ENCODE data around the gene CDC42BPG. TPM values are rescaled to one million over a fixed set of nuclear protein-coding genes. Genes with fewer than 3 reads are reported as not detected.
"Not testable (repeated sequence)": the region's sequence is repeated elsewhere in the genome, so short reads cannot be mapped to it uniquely, and the experiment has no call there.

CDC42BPG gene
- polyA plus RNA-seq, 10 donors: 0.48 to 2.8 (median 0.72) TPM

DNA sequence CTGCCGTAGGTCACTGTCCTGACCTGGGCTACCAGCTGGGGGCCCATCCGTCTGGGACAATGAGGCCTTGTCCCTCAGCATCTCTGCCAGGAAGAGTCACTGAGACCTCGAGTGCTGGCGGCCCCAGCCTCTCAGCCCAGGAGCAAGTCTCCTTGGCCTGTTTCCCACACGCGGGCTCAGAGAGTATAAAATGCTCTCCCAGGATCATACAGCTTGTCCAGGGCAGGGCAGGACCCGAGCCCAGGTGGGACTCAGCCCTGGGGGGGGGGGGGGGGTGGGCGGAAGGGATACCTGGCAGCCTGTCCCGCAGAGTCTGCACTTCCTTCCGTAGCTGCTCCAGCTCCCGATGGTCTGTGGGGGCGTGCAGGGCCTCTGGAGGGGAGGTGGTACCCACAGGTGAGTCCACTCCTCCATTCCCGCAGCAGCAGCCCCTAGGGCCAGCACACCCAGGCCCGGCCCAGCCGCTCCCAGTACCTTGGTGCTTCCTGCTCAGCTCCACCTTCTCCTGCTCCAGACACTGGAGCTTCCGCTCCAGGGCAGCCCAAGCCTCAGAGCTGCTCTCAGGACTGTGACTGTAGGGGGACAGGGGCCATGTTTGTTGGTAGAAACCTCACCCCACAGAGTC is 7.9 kb downstream of the CDC42BPG start:
- DNase-seq: no peak

DNA sequence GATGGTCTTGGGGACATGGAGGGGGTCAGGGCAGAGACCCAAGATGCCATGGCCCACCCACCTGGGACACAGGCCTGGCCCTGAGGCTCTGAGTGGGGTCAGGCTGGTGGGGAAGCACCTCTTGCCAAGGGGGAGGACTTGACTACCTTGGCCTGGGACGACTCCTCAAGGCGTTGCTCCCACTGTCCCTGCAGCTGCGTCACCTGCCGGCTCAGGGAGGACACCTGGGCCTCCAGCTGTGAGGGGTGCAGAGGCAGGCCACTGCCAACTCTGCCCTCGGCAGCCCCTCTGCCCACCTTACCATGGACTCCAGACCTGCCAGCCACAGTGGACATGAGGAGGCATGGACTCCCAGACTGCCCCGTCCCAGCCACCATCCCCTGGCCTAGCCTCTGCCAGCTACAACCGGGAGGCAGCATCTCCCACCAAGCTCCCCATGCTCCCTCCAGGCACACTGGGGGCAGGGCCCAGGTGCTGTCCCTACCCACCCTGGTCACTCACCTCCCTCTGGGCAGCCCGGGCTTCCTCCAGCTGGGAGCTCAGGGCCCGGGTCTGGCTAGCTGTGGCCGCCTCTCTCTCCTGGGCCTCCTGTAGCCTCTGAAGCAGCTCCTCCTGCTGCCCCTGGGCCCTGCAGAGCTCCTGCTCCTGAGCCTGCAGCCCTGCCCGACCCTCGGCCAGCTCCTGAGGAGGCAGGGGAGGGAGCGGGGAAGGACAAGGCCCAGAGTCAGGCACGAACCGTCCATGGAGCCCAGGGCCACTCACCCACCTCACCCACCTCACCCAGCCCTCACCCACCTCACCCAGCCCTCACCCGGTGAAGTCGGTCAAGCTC is 8.6 kb downstream of the CDC42BPG start:
- no peak for DNase-seq

DNA sequence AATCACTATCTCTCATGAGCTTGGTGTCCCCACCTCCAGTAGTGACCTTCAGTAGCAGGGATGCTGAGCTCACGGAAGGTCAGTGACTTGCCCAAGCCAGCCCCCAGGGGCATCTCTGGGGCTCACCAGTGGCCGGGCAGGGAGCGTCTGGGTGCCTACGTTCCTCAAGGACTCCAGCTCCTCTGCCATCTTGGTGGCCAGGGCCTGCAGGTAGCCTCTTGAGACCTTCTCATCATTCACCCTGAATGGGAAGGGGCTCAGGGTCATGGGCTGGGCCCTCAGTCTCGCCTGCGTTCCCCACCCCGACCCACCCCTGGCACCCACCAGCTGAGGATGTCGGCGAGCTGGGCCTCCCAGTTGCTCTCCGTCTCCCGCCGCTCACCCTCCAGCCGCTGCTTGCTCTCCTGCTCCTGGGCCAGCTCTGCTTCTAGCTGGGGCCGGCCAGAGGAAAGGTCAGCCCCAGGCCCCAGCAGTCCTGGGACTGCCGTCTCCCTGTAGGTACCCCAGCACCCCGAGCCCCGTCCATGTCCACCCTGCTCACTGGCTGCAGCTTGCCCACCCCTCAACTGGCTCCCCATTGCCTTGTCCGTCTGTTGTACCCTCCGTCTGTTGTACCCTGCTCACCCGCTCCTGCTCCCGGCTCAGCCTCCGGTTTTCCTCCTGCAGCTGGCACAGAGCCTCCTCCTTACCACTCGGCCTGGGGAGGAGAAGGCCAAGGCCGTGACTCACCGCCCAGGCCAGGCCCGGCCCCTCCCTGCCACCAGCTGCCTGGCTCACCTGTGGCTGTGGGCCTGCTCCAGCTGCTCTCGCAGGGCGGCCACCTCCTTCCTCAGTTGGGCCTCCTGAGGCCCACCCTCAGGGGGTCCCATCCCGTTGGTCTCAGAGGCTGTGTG is 9.5 kb downstream of the CDC42BPG start:
- DNase-seq: no peak

DNA sequence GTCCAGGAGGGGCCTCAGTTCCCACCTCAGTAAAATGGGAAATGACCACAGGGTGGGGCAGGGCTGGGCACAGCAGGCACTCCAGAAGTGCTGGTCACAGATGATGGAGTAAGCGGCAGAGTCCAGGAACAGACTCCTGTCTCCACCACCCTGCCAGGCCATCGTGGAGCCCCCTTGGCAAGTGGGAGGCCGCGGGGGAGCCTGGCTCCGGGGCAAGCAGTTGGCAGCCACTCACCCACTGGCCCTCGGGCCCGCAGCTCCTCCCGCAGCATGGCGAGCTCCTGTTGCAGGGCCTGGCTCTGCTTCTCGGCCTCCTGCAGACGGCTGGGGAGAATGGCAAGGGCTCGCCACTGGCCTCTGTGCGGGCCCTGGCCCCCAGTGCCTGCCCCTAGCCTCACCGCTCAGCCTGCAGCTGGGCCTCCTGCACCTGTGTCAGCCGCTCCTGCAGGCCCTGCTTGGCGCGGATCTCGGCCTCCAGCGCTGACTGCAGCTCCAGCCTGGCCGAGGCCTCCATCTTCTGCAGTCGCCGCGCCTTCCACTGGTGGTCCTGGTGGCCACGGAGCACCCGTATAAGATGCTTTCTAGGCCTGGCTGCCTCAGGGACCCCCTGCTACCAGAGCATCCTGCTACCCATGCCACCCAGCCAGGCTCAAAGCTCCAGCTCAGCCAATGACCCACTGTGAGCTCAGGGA is 10.3 kb downstream of the CDC42BPG start:
- no peak for DNase-seq

DNA sequence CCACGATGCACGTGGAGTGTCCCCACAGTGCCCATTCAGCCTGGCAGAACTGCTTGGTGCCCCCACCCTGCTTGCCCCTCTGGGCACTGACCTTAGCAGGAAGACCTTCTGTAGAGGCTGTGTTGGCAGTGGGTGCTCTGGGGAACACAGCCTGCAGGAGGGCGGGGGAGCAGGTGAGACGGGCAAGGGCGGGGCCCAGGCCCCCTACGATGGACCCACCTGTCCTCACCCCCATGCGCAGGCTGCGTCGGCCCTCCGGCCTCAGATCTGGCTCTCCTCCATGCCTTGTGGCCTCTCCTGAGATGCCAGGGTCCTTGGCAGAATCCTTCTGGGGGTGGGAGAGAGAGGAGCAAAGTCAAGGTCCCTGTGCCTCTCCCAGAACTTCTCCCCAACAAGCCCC is 10.9 kb downstream of the CDC42BPG start:
- no peak for DNase-seq

DNA sequence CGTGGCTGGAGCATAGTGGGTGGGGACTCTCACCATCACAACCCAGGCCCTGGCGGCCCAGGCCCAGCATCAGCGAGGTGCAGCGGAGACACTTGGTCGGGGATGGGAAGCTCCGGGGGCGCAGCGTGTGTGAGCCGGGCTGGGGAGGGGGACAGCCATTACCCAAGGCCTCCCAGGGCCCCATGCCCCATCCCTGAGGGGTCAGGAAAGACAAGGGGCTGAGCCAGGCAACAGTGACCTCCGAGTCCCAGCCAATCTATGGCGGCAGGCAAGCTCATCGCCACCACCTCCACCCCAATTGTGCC is 11.3 kb downstream of the CDC42BPG start:
- DNase-seq: no peak

DNA sequence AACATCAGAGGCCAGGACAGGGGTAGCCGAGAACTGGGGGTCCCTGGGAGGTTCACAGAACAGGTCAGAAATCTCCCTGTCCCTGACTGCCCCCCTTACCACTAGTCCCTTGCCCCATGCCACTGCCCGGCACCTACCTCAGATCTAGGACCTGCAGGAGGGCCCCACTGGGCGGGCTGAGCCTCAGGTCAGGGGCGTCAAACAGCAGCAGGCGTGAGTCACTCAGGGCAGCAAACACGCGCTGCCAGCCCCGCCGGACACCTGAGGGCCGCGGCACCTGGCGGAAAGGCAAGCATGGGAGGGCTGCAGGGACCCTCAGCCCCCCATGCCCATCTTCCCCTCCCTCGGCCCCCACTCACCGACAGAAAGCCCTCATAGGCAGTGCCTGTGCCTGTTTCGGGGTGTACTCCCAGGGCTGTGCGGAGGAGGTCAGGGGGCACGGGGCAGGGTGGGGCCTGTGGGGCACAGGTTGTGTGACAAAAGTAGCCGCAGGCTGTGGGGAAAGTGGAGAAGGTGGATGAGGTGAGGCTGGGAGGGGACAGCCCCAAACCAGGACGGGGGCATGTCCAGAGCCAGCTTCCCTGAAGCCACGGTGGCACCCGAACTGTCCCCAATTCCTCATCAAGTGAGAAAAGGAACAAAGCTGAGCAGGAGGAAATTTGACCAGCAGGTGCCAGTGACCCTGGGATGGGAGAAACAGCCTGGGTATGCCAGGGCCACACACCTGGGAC is 11.8 kb downstream of the CDC42BPG start:
- no peak for DNase-seq

DNA sequence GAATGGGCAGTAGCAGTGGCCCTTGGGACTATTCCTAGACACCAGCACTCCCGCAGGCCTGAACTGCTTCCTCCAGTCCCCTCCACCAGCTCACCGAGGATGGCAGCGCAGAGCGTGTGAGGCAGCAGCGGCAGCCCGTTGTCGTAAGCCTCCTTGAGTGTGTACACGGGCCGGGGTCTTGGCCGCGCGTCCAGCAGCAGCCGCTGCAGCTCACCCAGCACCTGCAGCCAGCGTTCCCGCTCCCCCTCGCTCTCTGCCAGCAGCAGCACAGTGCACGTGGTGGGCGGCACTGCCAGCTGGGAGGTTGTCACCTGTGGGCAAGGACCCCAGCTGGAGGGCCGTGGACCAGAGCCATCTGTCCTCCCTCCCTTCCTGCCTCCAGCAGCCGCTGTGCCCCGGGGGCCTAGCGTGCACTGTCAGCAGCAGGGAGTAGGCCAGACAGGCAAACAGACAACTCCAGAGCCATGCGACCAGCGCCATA is 13.0 kb downstream of the CDC42BPG start:
- no peak for DNase-seq

DNA sequence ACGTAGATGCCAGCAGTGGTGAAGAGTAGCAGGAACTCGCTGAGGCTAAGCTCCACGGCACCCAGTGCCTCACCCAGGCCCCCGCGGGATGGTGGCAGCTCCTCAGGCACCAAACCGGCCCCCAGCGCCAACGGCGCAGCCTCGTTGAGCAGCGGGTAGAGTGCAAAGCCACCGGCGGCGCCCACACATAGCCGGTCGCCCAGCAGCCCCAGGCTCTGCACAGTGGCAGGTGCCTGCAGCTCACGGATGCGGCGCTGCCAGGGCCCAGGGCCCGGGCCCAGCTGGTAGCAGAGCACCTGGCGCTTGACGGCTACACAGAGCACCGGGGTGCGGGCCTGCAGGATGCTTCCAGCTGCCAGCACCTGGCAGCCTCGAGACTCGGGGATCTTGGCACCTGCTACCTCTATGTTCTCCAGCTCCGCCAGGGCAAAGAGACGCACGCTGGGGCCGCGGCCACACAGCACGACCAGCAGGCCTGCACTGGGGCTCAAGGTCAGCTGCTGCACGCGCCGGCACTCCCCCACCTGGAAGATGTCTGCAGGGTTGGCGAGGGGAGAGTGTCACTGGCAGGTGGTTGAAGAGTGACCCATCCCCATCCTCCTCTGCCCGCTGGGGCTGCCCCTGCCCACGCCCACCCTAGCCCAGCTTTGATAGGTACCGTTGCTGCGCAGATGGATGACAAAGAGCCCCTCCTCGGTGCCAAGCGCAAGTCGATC is 14.8 kb downstream of the CDC42BPG start:
- no peak for DNase-seq

DNA sequence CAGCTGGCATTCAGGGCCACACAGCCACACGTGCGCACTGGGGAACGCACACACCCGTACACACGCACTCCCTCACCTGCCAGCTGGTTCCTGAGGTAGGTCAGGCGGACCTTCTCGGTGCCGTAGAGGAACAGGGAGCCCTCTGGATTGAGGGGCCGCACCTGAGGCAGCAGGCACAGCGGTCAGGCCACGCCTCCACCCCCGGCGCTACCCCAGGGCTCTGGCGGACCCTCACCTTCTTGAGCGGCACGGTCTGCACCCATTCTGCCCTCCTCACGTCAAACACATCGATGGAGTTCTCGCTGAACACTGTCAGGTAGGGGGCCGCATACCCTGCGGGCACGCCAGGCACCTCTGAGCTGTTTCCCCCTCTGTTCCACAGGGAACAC is 17.0 kb downstream of the CDC42BPG start:
- DNase-seq: no peak

DNA sequence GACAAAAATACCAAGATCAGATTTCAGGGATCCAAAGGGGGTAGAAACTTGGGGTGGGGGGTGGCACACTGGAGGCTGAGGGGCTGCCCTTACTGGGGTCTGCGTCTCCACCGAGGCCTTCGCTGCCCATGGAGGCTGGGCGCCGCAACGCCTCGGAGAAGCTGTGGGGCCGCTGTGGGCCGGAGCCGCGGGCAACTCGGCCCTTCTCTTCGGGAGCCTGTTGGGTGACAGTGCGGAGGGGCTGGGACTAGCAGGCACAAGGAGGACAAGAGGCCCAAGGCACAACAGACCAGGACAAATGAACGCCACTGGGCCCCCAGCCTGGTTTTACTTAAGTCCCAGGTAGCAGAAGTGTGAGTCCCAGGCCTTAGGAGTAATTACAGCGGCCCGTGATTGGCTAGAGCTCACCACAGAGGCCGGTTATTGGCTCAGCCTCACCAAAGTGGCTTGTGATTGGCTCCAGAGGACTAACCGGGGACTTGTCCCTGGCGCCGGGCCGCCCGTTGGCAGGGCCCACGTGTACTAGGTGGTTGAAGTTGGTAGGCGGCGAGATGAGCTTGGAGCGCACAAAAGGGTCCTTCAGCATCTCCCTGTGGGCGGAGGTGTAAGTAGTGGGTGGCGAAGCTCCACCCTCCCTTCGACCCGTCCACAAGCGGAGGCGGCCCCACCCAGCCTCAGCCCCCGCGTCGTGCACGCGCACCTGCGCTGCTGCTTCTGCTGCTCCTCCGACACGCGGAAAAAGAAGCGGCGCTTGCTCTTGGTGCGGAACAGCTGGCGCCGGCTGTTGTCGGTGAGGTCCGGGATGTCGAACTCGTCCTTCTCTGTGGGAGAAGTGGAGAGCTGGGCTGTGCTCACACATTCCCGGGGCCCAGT is 17.6 kb downstream of the CDC42BPG start:
- peak in 1 of 3 donors; percentile 44 for DNase-seq

DNA sequence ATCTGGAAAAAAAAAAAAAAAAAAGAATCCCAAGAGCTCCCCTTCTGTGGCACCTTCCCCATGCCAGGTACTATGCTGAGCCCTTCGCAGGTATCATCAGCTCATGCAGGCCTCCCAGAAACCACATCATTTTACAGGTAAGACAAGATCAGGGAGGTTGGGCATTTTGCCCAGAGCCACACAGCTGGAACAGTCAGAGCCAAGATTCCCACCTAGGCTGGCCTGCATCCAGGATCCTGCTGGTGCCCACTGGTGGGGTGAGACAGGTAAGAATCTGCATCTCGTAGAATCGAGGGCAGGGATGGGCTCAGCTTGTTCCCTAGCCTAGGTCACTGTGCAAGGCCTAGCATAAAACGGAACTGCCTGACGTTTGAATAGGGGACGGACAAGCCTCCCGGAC is 18.4 kb downstream of the CDC42BPG start:
- no peak for DNase-seq

DNA sequence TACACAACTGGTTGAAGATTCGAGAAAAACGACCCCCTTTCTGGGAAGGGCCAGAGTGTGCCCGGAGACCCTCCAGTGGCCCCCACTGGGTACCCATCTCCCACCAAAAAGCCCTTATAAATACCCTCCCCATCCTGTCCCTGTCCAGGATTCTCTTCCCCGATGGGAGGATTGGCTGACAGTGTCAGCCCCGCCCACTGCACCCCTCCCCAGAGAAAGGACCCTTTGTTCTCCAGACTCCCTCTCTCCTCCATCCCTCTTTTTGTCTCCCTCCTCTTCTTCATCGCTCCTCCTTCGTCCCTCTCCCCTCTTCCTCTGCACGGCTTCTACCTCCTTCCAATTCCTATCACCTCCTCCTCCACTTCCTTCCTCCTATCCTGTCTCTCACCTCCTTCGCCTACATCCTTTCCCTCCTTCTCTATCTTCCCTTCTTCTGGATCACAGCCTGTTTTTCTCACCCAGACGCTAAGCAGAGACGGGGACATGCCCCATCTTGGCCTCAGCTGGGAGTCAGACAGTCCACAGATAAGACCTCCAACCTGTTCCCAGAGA is 20.8 kb downstream of the CDC42BPG start:
- DNase-seq: no peak

DNA sequence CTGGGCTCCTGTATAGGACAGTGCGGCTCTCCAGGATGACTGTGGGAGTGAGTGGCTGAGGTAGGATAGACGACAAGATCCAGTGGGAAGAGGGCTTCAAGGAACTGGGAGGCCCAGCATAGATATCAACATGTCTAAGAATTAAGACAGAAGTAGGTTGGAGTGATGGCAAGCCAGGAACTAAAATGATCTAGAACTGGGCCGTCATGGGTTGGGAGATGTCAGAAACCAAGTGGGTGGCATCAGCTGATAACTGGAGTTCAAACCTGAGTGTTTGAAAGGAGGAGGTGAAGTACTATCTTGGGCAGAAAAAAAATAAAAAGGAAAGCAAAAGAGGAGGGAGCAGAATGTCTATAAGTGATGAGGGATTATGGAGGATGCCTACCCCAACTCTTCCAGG is 27.0 kb downstream of the CDC42BPG start:
- DNase-seq: no peak

DNA sequence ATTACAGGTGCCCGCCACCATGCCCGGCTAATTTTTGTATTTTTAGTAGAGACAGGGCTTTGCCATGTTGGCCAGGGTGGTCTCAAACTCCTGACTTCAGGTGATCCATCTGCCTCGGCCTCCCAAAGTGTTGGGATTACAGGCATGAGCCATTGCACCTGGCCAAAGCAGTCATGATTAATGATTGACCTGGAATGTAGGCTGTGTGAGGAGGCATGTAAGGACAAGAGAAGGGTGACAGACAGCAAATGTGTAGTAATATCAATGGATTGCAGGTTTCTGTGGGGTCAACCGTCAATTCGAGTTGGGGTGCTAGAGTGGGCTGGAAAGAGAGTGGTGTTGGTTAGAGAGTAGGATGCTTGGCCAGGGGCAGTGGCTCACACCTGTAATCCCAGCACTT is 29.0 kb downstream of the CDC42BPG start:
- not testable (repeated sequence) for DNase-seq

DNA sequence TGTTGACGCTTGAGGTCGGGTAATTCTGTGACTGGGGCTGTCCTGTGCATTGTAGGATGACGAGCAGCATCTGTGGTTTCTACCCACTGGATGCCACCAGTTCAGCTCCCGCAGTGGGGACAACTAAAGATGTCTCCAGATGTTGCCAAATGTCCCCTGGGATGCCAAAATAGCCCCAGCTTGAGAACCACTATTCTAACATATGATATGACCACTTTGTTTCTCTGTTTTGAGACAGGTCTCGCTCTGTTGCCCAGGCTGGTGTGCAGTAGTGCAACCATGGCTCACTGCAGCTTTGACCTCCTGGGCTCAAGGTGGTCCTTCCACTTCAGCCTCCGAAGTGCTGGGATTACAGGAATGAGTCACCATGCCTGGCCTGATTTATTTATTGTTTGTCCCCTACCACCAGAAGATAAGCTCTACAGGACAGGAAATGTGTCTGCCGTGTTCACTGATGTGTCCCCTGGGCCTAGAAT is 29.7 kb downstream of the CDC42BPG start:
- DNase-seq: no peak

DNA sequence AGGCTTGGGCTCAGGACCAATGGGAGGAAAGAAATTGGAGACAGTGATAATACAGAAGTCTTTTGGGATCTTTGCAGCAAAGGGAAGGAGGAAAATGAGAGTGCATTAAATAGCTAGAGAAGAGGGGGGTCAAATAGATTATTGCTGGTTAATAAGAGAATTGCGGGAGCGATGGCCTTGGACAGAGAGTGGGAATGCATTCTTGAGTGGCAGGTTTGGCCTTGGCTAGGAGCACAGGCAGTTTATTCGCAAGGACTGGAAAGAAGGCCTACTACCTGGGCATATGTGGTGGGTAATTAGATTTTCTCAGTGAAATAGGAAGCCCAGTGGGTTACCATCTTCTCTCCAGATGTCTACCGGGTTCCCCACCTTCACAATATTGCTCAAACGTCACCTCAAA is 30.6 kb downstream of the CDC42BPG start:
- no peak for DNase-seq

DNA sequence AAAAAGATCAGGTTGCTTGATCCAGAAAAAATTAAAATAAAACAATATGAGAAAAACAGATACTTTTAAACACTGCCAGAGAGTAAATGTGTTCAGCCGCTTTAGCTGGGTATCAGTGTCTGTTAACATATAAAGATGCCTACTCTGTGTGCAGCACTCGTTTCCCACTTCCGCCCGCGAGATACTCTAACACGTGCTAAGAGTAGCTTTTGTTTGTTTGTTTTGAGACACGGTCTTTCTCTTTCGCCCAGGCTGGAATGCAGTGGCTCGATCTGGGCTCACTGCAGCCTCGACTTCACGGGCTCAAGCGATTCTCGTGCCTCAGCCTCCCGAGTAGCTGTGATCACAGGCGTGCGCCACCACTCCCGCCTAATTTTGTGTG is 33.6 kb downstream of the CDC42BPG start:
- no peak for DNase-seq

DNA sequence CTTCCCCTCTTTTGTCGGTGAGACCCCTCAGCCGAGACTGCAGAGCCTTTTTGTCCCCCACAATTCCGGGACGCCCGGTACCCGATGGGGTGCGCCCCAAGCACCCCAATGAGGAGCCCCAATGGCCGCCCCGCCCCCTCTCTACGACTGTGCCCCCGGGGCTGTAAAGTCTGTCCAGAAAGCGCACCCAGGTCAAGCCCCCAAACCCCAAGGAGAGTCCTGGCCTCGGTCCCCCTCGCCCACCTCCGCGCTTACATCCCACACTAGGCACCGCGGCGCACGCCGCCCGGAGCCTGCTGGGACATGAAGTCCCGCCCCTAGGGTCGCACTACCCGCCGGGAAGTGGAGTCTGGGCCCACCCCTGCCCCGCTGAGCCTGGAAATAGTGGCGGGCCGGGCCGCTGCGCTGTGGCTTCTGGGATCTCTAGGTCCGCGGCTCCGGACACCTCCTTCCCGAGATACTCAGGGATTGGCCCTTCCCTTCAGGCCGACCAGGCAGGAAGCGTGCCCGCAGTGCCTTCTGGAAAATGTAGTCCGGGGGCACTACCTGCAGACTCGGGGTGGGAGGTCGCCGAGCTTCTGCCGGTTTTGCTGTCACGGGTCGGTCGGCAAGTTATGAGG is 34.1 kb downstream of the CDC42BPG start, which contains the start of gene MEN1:
Gene MEN1, minus strand, starts transcription at position 281 of the 620 bp plus-strand sequence. CDS start 442 bp downstream, outside the sequence.
- peak; percentile 95 to 98 (median 96) for DNase-seq
